DMS 273 (cell line): ENCODE results near the gene CACNA1D.
A peak's percentile ranks its signal among the peaks of the same experiment; 100 is the strongest.

Experiments
- DNase-seq: peaks from one replicate; lab custom pipeline; 2025; ENCODE audit not compliant: unreplicated experiment; lab: John Stamatoyannopoulos, UW

The CACNA1D gene

GRCh38 chr3:53709256-53709655 lies 214.8 kb downstream of the CACNA1D start:
- DNase-seq = no peak

GRCh38 chr3:53709860-53710674 lies 215.7 kb downstream of the CACNA1D start:
- DNase-seq = peak; percentile 77

- no peak for DNase-seq
These were observed 217.0 kb downstream of the CACNA1D start for GRCh38 chr3:53711387-53711786.

GRCh38 chr3:53712817-53713388 lies 218.5 kb downstream of the CACNA1D start:
- DNase-seq = no peak

- DNase-seq = no peak
These were observed 219.2 kb downstream of the CACNA1D start for GRCh38 chr3:53713626-53714025.

- no peak for DNase-seq
These were observed 221.5 kb downstream of the CACNA1D start for GRCh38 chr3:53715815-53716483.

GRCh38 chr3:53716998-53717397 lies 222.6 kb downstream of the CACNA1D start:
- DNase-seq = no peak

- DNase-seq = no peak
These were observed 224.1 kb downstream of the CACNA1D start for GRCh38 chr3:53718462-53718861.

GRCh38 chr3:53719796-53720195 lies 225.4 kb downstream of the CACNA1D start:
- no peak for DNase-seq

- DNase-seq = no peak
These were observed 227.0 kb downstream of the CACNA1D start for GRCh38 chr3:53721187-53722119.

- no peak for DNase-seq
These were observed 230.2 kb downstream of the CACNA1D start for GRCh38 chr3:53724566-53724965.

GRCh38 chr3:53725387-53725995 lies 231.1 kb downstream of the CACNA1D start:
- DNase-seq = no peak

- DNase-seq = no peak
These were observed 232.2 kb downstream of the CACNA1D start for GRCh38 chr3:53726643-53727042.

- no peak for DNase-seq
These were observed 234.2 kb downstream of the CACNA1D start for GRCh38 chr3:53728606-53729005.

GRCh38 chr3:53729159-53729558 lies 234.7 kb downstream of the CACNA1D start:
- no peak for DNase-seq

GRCh38 chr3:53729618-53730017 lies 235.2 kb downstream of the CACNA1D start:
- DNase-seq = no peak

- DNase-seq = peak; percentile 6
These were observed 236.2 kb downstream of the CACNA1D start for GRCh38 chr3:53730576-53730975.

GRCh38 chr3:53731934-53732624 lies 237.7 kb downstream of the CACNA1D start:
- no peak for DNase-seq

GRCh38 chr3:53733446-53733845 lies 239.0 kb downstream of the CACNA1D start:
- DNase-seq = no peak

- no peak for DNase-seq
These were observed 245.6 kb downstream of the CACNA1D start for GRCh38 chr3:53739966-53740365.
